HG03196 (cell line): Measurements from ENCODE around the gene SCRN1.
A peak's percentile ranks its signal among the peaks of the same experiment; 100 is the strongest.

Experiments
- ATAC-seq: cut with Tn5 transposase; IDR thresholded peaks from one replicate; pipeline ENCODE4 v1.9.1; 2021; ENCODE audit not compliant: unreplicated experiment

SCRN1 gene, protein sequence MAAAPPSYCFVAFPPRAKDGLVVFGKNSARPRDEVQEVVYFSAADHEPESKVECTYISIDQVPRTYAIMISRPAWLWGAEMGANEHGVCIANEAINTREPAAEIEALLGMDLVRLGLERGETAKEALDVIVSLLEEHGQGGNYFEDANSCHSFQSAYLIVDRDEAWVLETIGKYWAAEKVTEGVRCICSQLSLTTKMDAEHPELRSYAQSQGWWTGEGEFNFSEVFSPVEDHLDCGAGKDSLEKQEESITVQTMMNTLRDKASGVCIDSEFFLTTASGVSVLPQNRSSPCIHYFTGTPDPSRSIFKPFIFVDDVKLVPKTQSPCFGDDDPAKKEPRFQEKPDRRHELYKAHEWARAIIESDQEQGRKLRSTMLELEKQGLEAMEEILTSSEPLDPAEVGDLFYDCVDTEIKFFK

DNA sequence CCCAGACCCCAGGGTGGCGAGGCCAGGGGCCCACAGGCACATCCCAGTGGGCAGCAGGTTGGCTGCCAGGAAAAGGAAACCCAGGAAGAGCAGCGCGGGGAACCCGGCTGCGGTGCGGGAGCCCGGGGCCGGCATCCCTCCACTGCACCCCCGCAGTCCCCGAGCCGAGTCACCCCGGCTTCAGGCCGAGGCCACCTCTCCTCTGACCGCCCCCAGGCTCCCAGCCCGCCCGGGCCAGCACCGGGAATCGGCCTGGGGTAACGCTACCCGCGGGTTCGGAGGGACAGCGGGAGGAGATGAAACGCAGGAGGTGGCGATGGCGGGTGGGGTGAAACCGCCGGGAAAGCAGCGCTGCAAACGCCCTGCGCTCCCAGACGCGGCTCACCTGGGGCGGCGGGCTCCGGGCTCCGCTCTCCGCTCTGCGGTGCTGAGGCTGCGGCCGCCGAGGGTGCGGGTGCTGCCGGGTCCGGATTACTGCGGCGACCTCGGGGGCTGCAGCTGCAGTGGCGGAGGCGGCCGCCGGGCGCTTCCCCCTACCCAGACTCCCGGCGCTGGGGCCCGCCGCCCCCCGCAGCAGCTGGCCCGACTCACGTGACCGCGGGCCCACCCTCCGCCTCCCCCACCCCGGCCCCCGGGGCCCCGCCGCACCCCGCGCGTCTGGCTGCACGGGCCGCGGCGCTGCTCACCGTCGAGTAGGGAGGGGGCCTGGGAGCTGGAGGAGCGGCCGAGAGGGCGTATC lies at the start of gene SCRN1:
Gene SCRN1, minus strand, starts transcription at position 545 of the 739 bp plus-strand sequence. CDS start 20,734 bp downstream, outside the sequence.
- ATAC-seq: peak; percentile 32

DNA sequence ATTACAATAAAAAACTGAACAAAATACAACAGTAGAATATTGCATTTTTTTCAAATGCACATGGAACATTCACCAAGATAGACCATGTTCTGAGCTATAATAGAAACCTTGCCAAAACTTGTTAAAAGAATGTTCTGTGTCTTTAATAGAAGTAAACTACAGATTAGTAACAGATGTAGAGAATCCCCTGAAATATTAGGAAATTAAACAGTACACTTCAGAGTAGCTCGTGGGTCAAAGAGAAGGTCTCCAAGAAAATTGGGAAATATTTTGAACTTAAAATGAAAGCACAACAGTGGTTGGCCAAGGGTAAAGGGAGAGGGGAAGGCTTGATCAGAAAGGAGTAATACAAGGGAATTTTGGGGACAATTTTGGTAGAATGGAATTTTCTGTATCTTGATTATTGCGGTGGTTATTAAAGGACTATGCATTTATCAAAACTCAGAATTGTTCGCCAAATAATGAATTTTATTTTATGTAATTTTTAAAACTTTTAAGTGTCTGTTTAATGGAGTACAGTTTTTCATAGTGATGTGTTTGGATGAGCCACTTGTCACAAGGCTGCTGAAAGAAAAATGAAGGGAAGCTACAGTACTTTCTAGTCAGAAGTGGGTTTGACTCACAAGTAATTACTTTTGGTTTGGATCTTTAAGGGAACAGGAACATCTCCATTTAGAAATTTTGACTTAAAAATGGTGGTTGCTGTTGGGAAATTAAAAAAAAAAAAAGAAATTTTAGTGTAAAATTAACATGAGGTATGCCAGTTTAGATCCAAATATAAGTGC lies 48.8 kb upstream of the SCRN1 start:
- ATAC-seq: no peak

DNA sequence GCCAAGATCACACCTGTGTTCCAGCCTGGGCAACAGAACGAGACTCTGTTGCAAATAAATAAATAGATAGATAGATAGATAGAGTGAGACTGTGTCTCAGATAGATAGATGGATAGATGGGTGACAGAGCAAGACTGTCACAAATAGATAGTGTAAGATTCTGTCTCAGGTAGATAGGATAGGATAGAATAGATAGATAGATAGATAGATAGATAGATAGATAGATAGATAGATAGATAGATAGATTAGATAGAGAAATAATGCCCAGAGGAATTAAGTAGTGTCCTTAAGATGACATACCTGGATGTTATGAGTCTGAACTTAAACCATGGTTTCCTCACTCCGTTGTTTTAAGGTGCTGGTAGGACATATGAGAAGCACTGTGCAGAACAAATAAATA lies 46.6 kb upstream of the SCRN1 start:
- ATAC-seq: no peak

DNA sequence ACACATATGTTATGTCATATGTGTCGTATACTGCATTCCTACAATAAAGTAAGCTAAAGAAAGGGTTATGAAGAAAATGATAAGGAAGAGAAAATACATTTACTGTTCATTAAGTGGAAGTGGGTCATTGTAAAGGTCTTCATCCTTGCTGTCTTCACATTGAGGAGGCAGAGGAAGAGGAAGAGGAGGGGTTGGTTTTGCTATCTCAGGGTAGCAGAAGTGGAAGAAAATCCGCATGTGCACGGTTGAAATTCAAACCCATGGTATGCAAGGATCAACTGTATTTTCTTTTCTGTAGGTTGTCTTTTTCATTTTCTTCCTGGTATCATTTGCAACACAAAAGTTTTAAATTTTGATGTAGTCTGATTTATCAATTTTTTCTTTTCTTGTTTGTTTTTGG lies 44.9 kb upstream of the SCRN1 start:
- ATAC-seq: no peak

- no peak for ATAC-seq
Measured at GRCh38 chr7:30032310-30033125, 42.9 kb upstream of the SCRN1 start.

- no peak for ATAC-seq
Measured at GRCh38 chr7:30029696-30030095, 40.1 kb upstream of the SCRN1 start.

- ATAC-seq: peak; percentile 12
Measured at GRCh38 chr7:30028749-30029635, 39.4 kb upstream of the SCRN1 start.

DNA sequence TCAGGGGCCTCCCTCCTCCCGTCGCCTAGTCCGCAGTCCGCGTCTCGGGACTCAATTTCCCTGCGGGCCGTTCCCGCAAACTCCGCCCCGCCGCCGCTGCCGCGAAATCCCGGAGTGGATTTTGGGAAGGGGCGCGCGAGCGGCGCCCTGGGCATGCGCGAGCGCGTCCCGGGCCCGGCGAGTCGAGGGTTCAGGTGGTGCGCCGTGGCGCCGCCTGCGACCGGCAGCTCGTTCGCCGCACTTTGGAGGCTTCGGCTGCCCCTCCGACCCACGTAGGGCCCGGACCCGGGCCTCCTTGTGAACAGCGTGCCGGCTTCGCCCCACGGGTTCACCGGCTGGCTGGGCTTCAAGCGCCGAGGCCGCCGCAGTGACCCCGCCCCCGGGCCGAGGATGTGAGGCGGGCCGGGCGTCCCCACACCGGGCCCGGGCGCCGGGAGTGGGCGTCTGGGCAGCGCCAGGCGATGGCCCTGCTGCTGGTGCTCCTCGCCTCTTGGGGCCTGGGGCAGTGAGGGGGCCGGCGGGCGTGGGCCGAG lies 38.7 kb upstream of the SCRN1 start, which contains the start of gene PLEKHA8:
Gene PLEKHA8, plus strand, starts transcription at position 197 of the 533 bp plus-strand sequence. CDS start 351 bp downstream, outside the sequence.
- peak; percentile 50 for ATAC-seq

GRCh38 chr7:30027740-30028215 lies 38.2 kb upstream of the SCRN1 start:
- peak; percentile 5 for ATAC-seq

- peak; percentile 29 for ATAC-seq
Measured at GRCh38 chr7:30027065-30027456, 37.5 kb upstream of the SCRN1 start.

GRCh38 chr7:30026229-30027064 lies 36.8 kb upstream of the SCRN1 start, which contains the start of gene FKBP14:
Gene FKBP14, minus strand, starts transcription at chr7:30026702. Its CDS starts 194 bp downstream, at chr7:30026508.
- ATAC-seq: peak; percentile 72

DNA sequence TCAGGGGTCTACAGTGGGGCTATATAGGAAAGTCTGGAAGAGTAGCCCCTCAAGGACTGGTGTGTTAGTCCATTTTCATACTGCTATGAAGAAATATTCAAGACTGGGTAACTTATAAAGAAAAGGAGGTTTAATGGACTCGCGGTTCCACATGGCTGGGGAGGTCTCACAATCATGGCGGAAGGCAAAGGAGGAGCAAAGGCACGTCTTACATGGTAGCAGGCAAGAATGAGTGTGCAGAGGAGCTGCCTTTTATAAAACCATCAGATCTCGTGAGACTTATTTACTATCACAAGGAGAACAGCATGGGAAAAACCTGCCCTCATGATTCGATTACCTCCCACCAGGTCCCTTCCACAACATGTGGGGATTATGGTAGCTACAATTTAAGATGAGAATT lies 33.9 kb upstream of the SCRN1 start:
- ATAC-seq: no peak

DNA sequence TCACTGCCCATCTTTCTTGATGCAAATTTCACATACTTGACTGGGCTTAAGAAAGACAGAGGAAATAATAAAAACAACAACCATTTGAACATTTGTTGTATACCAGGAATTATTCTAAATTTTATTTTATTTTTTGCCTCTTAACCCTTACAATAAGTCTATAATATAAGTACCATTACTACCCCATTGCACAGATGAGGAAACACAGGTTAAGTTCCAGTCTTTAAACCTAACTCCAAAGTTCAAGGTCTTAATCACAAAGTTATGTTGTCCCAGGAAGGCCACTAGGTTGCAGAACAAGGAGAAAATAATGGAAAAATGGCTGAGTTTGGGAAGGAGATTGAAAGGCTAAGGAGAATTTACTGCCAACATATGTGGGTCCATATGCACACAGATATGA lies 33.4 kb upstream of the SCRN1 start:
- ATAC-seq: no peak

DNA sequence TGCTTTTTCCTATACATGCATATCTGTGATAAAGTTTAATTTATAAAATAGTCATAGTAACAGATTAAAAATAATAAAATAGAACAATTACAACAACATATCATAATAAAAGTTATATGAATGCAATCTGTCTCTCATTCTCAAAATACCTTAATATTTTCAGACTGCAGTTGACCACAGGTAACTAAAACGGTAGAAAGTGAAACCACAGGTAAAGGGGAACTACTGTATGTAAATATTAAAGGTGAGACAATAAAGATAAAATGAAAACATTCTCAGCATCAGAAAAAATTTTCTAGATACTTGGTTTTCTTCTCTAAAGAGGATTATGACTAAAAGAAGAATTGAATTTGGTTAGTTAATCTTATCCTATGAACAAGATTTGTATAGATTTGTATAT lies 30.9 kb upstream of the SCRN1 start:
- ATAC-seq: no peak

DNA sequence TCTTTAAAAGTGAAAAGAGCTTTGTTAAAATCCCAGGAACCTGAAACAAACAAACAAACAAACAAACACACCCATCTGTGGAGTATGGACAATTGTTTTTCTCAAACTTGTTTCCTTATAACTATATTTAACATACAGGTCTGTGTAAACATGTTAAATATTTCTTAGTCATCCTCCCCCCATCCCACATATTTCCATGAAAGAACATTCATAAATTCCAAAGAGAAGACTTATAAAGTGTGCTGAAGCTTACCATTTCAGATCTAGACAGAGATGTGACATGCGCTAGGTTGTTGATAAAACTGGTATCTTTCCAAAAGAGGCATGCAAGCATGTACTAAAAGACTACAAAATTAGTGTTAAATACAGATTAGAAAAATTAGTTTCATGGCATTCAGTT lies 30.4 kb upstream of the SCRN1 start:
- ATAC-seq: no peak

DNA sequence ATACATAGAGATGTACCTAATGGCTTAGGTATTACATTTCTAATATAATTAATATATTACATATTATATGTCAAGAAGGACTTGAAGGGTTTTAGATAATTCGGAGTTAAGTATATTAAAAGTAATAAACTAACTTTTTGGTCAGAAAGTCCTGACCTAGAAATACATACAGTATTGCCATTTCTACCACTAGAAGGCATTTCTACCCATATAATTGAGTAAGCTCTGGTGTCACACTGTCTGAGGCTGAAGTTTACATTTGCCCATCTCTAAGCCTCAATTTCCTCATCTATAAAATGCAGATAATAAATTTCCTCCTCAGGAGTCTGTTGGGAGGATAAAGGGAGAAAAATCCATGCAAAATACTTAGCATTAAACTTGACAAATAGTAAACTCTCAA lies 29.8 kb upstream of the SCRN1 start:
- no peak for ATAC-seq

- no peak for ATAC-seq
Measured at GRCh38 chr7:30018451-30018850, 28.9 kb upstream of the SCRN1 start.

- no peak for ATAC-seq
Measured at GRCh38 chr7:30012757-30013156, 23.2 kb upstream of the SCRN1 start.
